H9 (cell line): ENCODE measurements around the gene HEXIM1. TPM values are rescaled to one million over a fixed set of nuclear protein-coding genes. Genes with fewer than 3 reads are reported as not detected.

Experiments
- DNase-seq: peaks from one replicate; pipeline ENCODE4 v3.0.0-alpha.2; 2017
- H2AFZ ChIP-seq: one replicate; pipeline ENCODE4 v1.6.1; 2013; ENCODE audit warnings: mild to moderate bottlenecking, low read length, control low read depth, moderate library complexity
- H2AK5ac ChIP-seq: 2 replicates; pipeline ENCODE4 v1.6.1; 2013; ENCODE audit warnings: low read length, control low read depth, mixed read lengths; ENCODE audit not compliant: insufficient read length
- H2BK120ac ChIP-seq: one replicate; pipeline ENCODE4 v1.6.1; 2013; ENCODE audit warnings: low read depth, mild to moderate bottlenecking, low read length, control low read depth, inconsistent platforms; ENCODE audit not compliant: poor library complexity, severe bottlenecking
- H2BK12ac ChIP-seq: 2 replicates; pipeline ENCODE4 v1.6.1; 2013; ENCODE audit warnings: low read length, control low read depth, mixed read lengths, low read depth; ENCODE audit not compliant: insufficient read length
- H2BK15ac ChIP-seq: 2 replicates; pipeline ENCODE4 v1.6.1; 2013; ENCODE audit warnings: low read depth, low read length, control low read depth
- H2BK20ac ChIP-seq: one replicate; pipeline ENCODE4 v1.6.1; 2013; ENCODE audit warnings: low read depth, mild to moderate bottlenecking, low read length, control low read depth, inconsistent platforms; ENCODE audit not compliant: poor library complexity, severe bottlenecking
- H2BK5ac ChIP-seq: 2 replicates; pipeline ENCODE4 v1.6.1; 2013; ENCODE audit warnings: low read length, control low read depth, mixed read lengths; ENCODE audit not compliant: insufficient read length
- H3K14ac ChIP-seq: 2 replicates; pipeline ENCODE4 v1.6.1; 2013; ENCODE audit warnings: low read length, control low read depth; ENCODE audit not compliant: insufficient read depth
- H3K18ac ChIP-seq: 2 replicates; pipeline ENCODE4 v1.6.1; 2013; ENCODE audit warnings: low read depth, mild to moderate bottlenecking, mixed read lengths, low read length, control low read depth; ENCODE audit not compliant: insufficient read length
- H3K23ac ChIP-seq: 2 replicates; pipeline ENCODE4 v1.6.1; 2013; ENCODE audit warnings: low read length, control low read depth, mixed read lengths, low read depth; ENCODE audit not compliant: insufficient read length
- H3K23me2 ChIP-seq: 2 replicates; pipeline ENCODE4 v1.6.1; 2013; ENCODE audit warnings: low read depth, mild to moderate bottlenecking, mixed read lengths, low read length, control low read depth; ENCODE audit not compliant: insufficient read length, poor library complexity, severe bottlenecking
- H3K27ac ChIP-seq: 2 replicates; pipeline ENCODE4 v1.5.1; 2013; ENCODE audit warnings: low read length, control low read depth, mixed read lengths, low read depth; ENCODE audit not compliant: insufficient read length
- H3K27me3 ChIP-seq: 2 replicates; pipeline ENCODE4 v1.6.1; 2013; ENCODE audit warnings: low read length, control low read depth, inconsistent platforms; ENCODE audit not compliant: insufficient read depth
- H3K4ac ChIP-seq: 2 replicates; pipeline ENCODE4 v1.6.1; 2013; ENCODE audit warnings: low read depth, mild to moderate bottlenecking, control low read depth, inconsistent platforms, low read length, moderate library complexity
- H3K4me1 ChIP-seq: 2 replicates; pipeline ENCODE4 v1.6.1; 2013; ENCODE audit warnings: low read length, control low read depth, inconsistent platforms; ENCODE audit not compliant: insufficient read depth
- H3K4me2 ChIP-seq: 2 replicates; pipeline ENCODE4 v1.6.1; 2013; ENCODE audit warnings: low read length, control low read depth, mixed read lengths; ENCODE audit not compliant: insufficient read length, insufficient read depth
- H3K56ac ChIP-seq: 2 replicates; pipeline ENCODE4 v1.6.1; 2013; ENCODE audit warnings: low read depth, mild to moderate bottlenecking, mixed read lengths, low read length, control low read depth; ENCODE audit not compliant: insufficient read length
- H3K79me1 ChIP-seq: 2 replicates; pipeline ENCODE4 v1.6.1; 2013; ENCODE audit warnings: low read depth, mild to moderate bottlenecking, moderate library complexity, low read length, control low read depth, inconsistent platforms; ENCODE audit not compliant: insufficient read depth, poor library complexity, severe bottlenecking
- H3K79me2 ChIP-seq: 2 replicates; pipeline ENCODE4 v1.6.1; 2013; ENCODE audit warnings: low read length, control low read depth, inconsistent platforms; ENCODE audit not compliant: insufficient read depth
- H3K9ac ChIP-seq: 2 replicates; pipeline ENCODE4 v1.6.1; 2013; ENCODE audit warnings: low read length, control low read depth, mixed read lengths; ENCODE audit not compliant: insufficient read length; ENCODE audit errors: extremely low read depth
- H3K9me3 ChIP-seq: one replicate; pipeline ENCODE4 v1.6.1; 2013; ENCODE audit warnings: low read depth, low read length, inconsistent platforms; ENCODE audit not compliant: control insufficient read depth
- H3T11ph ChIP-seq: one replicate; pipeline ENCODE4 v1.6.1; 2013; ENCODE audit warnings: mild to moderate bottlenecking, low read length, control low read depth, inconsistent platforms
- H4K20me1 ChIP-seq: one replicate; pipeline ENCODE4 v1.6.1; 2013; ENCODE audit not compliant: control insufficient read depth, insufficient read length, insufficient read depth
- H4K5ac ChIP-seq: 2 replicates; pipeline ENCODE4 v1.6.1; 2013; ENCODE audit warnings: low read depth, mild to moderate bottlenecking, mixed read lengths, low read length, control low read depth; ENCODE audit not compliant: insufficient read length
- H4K8ac ChIP-seq: replicated peaks from 2 replicates; pipeline ENCODE4 v1.6.1; 2013; ENCODE audit warnings: low read length, control low read depth, mixed read lengths, low read depth; ENCODE audit not compliant: insufficient read length
- H4K91ac ChIP-seq: 2 replicates; pipeline ENCODE4 v1.6.1; 2013; ENCODE audit warnings: low read depth, mild to moderate bottlenecking, moderate library complexity, mixed read lengths, low read length, control low read depth; ENCODE audit not compliant: insufficient read length
- H3K27ac Mint-ChIP-seq, 3 experiments: 2 replicates in 2 of 3; 3 replicates in 1 of 3; pipeline ENCODE4 v1.8.0; 2020 to 2021; ENCODE audit warnings: mixed read lengths in 3 of 3, mild to moderate bottlenecking in 1 of 3, moderate library complexity in 1 of 3
- H3K27me3 Mint-ChIP-seq: 2 replicates; pipeline ENCODE4 v1.8.0; 2021; ENCODE audit warnings: low read depth, mild to moderate bottlenecking, moderate library complexity, mixed read lengths
- H3K36me3 Mint-ChIP-seq, 3 experiments: 2 replicates in 2 of 3; 3 replicates in 1 of 3; pipeline ENCODE4 v1.8.0; 2020 to 2021; ENCODE audit warnings: low read depth in 3 of 3, mixed read lengths in 3 of 3; ENCODE audit not compliant: insufficient read depth in 1 of 3
- H3K4me1 Mint-ChIP-seq, 2 experiments: 2 replicates each; pipeline ENCODE4 v1.8.0; 2020; ENCODE audit warnings: mixed read lengths in 2 of 2
- H3K4me3 Mint-ChIP-seq, 2 experiments: 2 replicates in 1 of 2; 3 replicates in 1 of 2; pipeline ENCODE4 v1.8.0; 2020 to 2021; ENCODE audit warnings: mild to moderate bottlenecking in 2 of 2, mixed read lengths in 2 of 2, moderate library complexity in 1 of 2
- H3K9me3 Mint-ChIP-seq, 2 experiments: 2 replicates in 1 of 2; 3 replicates in 1 of 2; pipeline ENCODE4 v1.8.0; 2020; ENCODE audit warnings: mild to moderate bottlenecking in 2 of 2, mixed read lengths in 2 of 2, moderate library complexity in 1 of 2
- CTCF ChIP-seq: fragments of 200-600 bp; sonication (generic); conservative IDR thresholded peaks from 3 replicates; pipeline ENCODE4 v1.8.0; 2021; ENCODE audit warnings: antibody characterized with exemption, mild to moderate bottlenecking
- WGBS: extraction: QIAGEN DNeasy Blood & Tissue Kit; methylation state at CpG from one replicate; pipeline ENCODE4 v1.1.7; 2013; ENCODE audit warnings: missing lambda C conversion rate, low lambda C conversion rate, mixed read lengths; ENCODE audit not compliant: insufficient read length; ENCODE audit errors: extremely low coverage; 5-methylcytosine and 5-hydroxymethylcytosine counted together
- total RNA-seq: library from RNA; stranded (reverse); gene quantifications from 2 replicates; pipeline ENCODE4 v1.2.1, GENCODE V29; 2021

Gene HEXIM1
- total RNA-seq, 1 experiment from 2014 or later: 32.4 TPM

- no CpG with 5 or more reads among the region's 5 CpGs for WGBS
Observed at GRCh38 chr17:45128331-45128730, 19.9 kb upstream of the HEXIM1 start.

More at GRCh38 chr17:45128331-45128730, 19.9 kb upstream of the HEXIM1 start:
- Histone ChIP-seq H2BK15ac (no peak overlapping the region), H3K14ac (no peak overlapping the region), H3K79me2 (no peaks in the 10 kb centered on the region), H3K27me3 (no peaks in the 10 kb centered on the region), H2AFZ (no peak overlapping the region), H3K18ac (no peak overlapping the region), H2BK12ac (peak overlapping the region; percentile 21), H4K8ac (no peak overlapping the region), H2BK20ac (no peak overlapping the region), H3K9ac (no peak overlapping the region), H4K20me1 (no peaks in the 10 kb centered on the region), H3T11ph (no peak overlapping the region), H3K79me1 (no peaks in the 10 kb centered on the region), H3K4me1 (no peaks in the 10 kb centered on the region; the same call in 1 of the 2 replicates), H3K23ac (no peak overlapping the region), H2BK120ac (no peak overlapping the region), H3K27ac (no peak overlapping the region), H3K4me2 (no peak overlapping the region), H3K4ac (no peak overlapping the region), H4K91ac (no peak overlapping the region), H3K56ac (no peak overlapping the region), H4K5ac (no peak overlapping the region), H2BK5ac (no peak overlapping the region), H3K9me3 (no peaks in the 10 kb centered on the region), H3K23me2 (peaks cover 7% of the 10 kb centered on the region), H2AK5ac (no peak overlapping the region)
- peaks cover 32 to 37% of the 10 kb centered on the region in 2 experiments for H3K4me1 Mint-ChIP-seq
- DNase-seq: no peak
- no peak for TF ChIP-seq CTCF
- H3K9me3 Mint-ChIP-seq: no peaks in the 10 kb centered on the region
- peak overlapping the region in 1 of 3 experiments; percentile 97; a peak in 2 of 7 replicates for H3K27ac Mint-ChIP-seq
- H3K36me3 Mint-ChIP-seq: no peaks in the 10 kb centered on the region; a peak in 1 of 7 replicates
- no peak overlapping the region for H3K4me3 Mint-ChIP-seq
- H3K27me3 Mint-ChIP-seq: no peaks in the 10 kb centered on the region; the same call in 1 of the 2 replicates
